ENCODE data around the gene PLAGL2. TPM values are rescaled to one million over a fixed set of nuclear protein-coding genes. Genes with fewer than 3 reads are reported as not detected.

Gene PLAGL2
- total RNA-seq, 1 experiment from 2014 or later: 40.6 TPM

- Histone ChIP-seq H3K4me1 (ENCODE audit: control insufficient read depth, insufficient read depth, low read length) (no peaks in the 10 kb centered on the region), H3K27ac (ENCODE audit: low read length) (no peak overlapping the region), H3K9me3 (ENCODE audit: control insufficient read depth, insufficient read depth, low read depth, low read length) (no peaks in the 10 kb centered on the region), H3K27me3 (ENCODE audit: control insufficient read depth, insufficient read depth, low read length) (no peaks in the 10 kb centered on the region), H3K4me3 (ENCODE audit: low read depth in 2 of 2, low read length in 2 of 2) (no peak overlapping the region), H3K36me3 (ENCODE audit: control insufficient read depth, insufficient read depth, low read length) (peaks cover 30% of the 10 kb centered on the region)
- CTCF ChIA-PET: no interaction called here
- DNase-seq (ENCODE audit: low read depth, low spot score) (no peak), ATAC-seq (no peak)
- POLR2A ChIA-PET: interaction anchor here (0.5 kb wide), 1 partner anchor 123 kb away, joined by 3 read pairs; no protein-coding TSS in a partner anchor
- intact Hi-C loops (cut with micrococcal nuclease; ENCODE audit: unreplicated experiment): no loop called here
- in situ Hi-C loops (cut with HindIII; ENCODE audit: low pct_unique_long_range_greater_than_20kb, low sequenced_read_pairs): no loop called here
- TF ChIP-seq SIN3A (IDR thresholded peaks at IDR 0.05; ENCODE audit: borderline replicate concordance, insufficient read depth, low read depth, low read length) (no peak), CTCF (IDR thresholded peaks at IDR 0.05) (no peak), REST (IDR thresholded peaks at IDR 0.05; ENCODE audit: insufficient read depth in 1 of 2, low read depth in 2 of 2, low read length in 1 of 2) (no peak), TCF7L2 (IDR thresholded peaks at IDR 0.05; ENCODE audit: low read depth, low read length) (no peak), POLR2AphosphoS5 (IDR thresholded peaks at IDR 0.05; ENCODE audit: low read depth, low read length) (no peak)
- BruUV-seq (replicated peaks): no TSS peak
Measured at GRCh38 chr20:32142991-32143390, 64.6 kb downstream of the PLAGL2 start.

Other genes with a start within 250 kb of the PLAGL2 start
- gene XKR7, start 239.6 kb downstream of the PLAGL2 start, total RNA-seq (2021; ENCODE audit: unreplicated experiment): 6.2 TPM
- 45.4 TPM for gene CCM2L, start 197.3 kb downstream of the PLAGL2 start, total RNA-seq (2021; ENCODE audit: unreplicated experiment)
- 0.98 TPM for gene HCK, start 155.5 kb downstream of the PLAGL2 start, total RNA-seq (2021; ENCODE audit: unreplicated experiment)
- gene TM9SF4, start 98.0 kb downstream of the PLAGL2 start, total RNA-seq (2021; ENCODE audit: unreplicated experiment): 180 TPM
- 138 TPM for gene POFUT1, start 137 bp upstream of the PLAGL2 start, total RNA-seq (2021; ENCODE audit: unreplicated experiment)
- 67.8 TPM for gene KIF3B, start 69.9 kb upstream of the PLAGL2 start, total RNA-seq (2021; ENCODE audit: unreplicated experiment)
- gene ASXL1, start 150.6 kb upstream of the PLAGL2 start, total RNA-seq (2021; ENCODE audit: unreplicated experiment): 205 TPM

All from Panc1 (cell line).